Measurements from ENCODE around the gene SYPL2.
"Not testable (repeated sequence)": the region's sequence is repeated elsewhere in the genome, so short reads cannot be mapped to it uniquely, and the experiment has no call there.

SYPL2 gene

GRCh38 chr1:109472779-109473178 is 6.4 kb downstream of the SYPL2 start:
- TF ChIP-seq POLR2AphosphoS5 (IDR thresholded peaks at IDR 0.05; ENCODE audit: low read depth) (no peak), GABPA (IDR thresholded peaks at IDR 0.05; ENCODE audit: low read depth) (no peak), REST (IDR thresholded peaks at IDR 0.05; ENCODE audit: insufficient replicate concordance, low read depth) (no peak), SPI1 (IDR thresholded peaks at IDR 0.05; ENCODE audit: borderline replicate concordance, low read depth) (no peak), CTCF (IDR thresholded peaks at IDR 0.05; ENCODE audit: insufficient read depth, low read length) (no peak)
- H3K27ac ChIP-seq (replicated peaks): no peak overlapping the region
- no peak overlapping the region for H3K4me3 ChIP-seq (replicated peaks; ENCODE audit: insufficient read depth, low read length)
- peaks cover 21% of the 10 kb centered on the region for H3K27me3 ChIP-seq (ENCODE audit: insufficient read depth, poor library complexity, severe bottlenecking)
- DNase-seq (ENCODE audit: low read depth in 1 of 2, low spot score in 1 of 2): no peak

- not testable (repeated sequence) for DNase-seq (ENCODE audit: low read depth in 1 of 2, low spot score in 1 of 2); H3K4me3 ChIP-seq (replicated peaks; ENCODE audit: insufficient read depth, low read length); H3K27ac ChIP-seq (replicated peaks)
- H3K27me3 ChIP-seq (ENCODE audit: insufficient read depth, poor library complexity, severe bottlenecking): peaks cover 16% of the 10 kb centered on the region
Measured at GRCh38 chr1:109473284-109474057, 7.1 kb downstream of the SYPL2 start.

- TF ChIP-seq GABPA (IDR thresholded peaks at IDR 0.05; ENCODE audit: low read depth) (no peak), REST (IDR thresholded peaks at IDR 0.05; ENCODE audit: insufficient replicate concordance, low read depth) (no peak), CTCF (IDR thresholded peaks at IDR 0.05; ENCODE audit: insufficient read depth, low read length) (no peak), SPI1 (IDR thresholded peaks at IDR 0.05; ENCODE audit: borderline replicate concordance, low read depth) (no peak), POLR2AphosphoS5 (IDR thresholded peaks at IDR 0.05; ENCODE audit: low read depth) (no peak)
- H3K27ac ChIP-seq (replicated peaks): no peak overlapping the region
- H3K27me3 ChIP-seq (ENCODE audit: insufficient read depth, poor library complexity, severe bottlenecking): peaks cover 9% of the 10 kb centered on the region
- no peak overlapping the region for H3K4me3 ChIP-seq (replicated peaks; ENCODE audit: insufficient read depth, low read length)
- no peak for DNase-seq (ENCODE audit: low read depth in 1 of 2, low spot score in 1 of 2)
Measured at GRCh38 chr1:109474697-109475096, 8.4 kb downstream of the SYPL2 start.

GRCh38 chr1:109475261-109475660 is 8.9 kb downstream of the SYPL2 start:
- TF ChIP-seq CTCF (IDR thresholded peaks at IDR 0.05; ENCODE audit: insufficient read depth, low read length) (no peak), REST (IDR thresholded peaks at IDR 0.05; ENCODE audit: insufficient replicate concordance, low read depth) (no peak), POLR2AphosphoS5 (IDR thresholded peaks at IDR 0.05; ENCODE audit: low read depth) (no peak), GABPA (IDR thresholded peaks at IDR 0.05; ENCODE audit: low read depth) (no peak), SPI1 (IDR thresholded peaks at IDR 0.05; ENCODE audit: borderline replicate concordance, low read depth) (no peak)
- no peak overlapping the region for H3K4me3 ChIP-seq (replicated peaks; ENCODE audit: insufficient read depth, low read length)
- DNase-seq (ENCODE audit: low read depth in 1 of 2, low spot score in 1 of 2): no peak
- peaks cover 3% of the 10 kb centered on the region for H3K27me3 ChIP-seq (ENCODE audit: insufficient read depth, poor library complexity, severe bottlenecking)
- no peak overlapping the region for H3K27ac ChIP-seq (replicated peaks)
